Urinary bladder (tissue), 4 donors: Measurements from ENCODE around the gene KIFC1. TPM values are rescaled to one million over a fixed set of nuclear protein-coding genes. Genes with fewer than 3 reads are reported as not detected.

Source experiments
- DNase-seq: peaks from one replicate; pipeline ENCODE4 v3.0.0-alpha.2; 2015; ENCODE audit errors: extremely low spot score
- H3K27ac ChIP-seq: one replicate; pipeline ENCODE4 v1.5.1; 2013; ENCODE audit warnings: low read depth, mild to moderate bottlenecking, moderate library complexity
- H3K36me3 ChIP-seq: one replicate; pipeline ENCODE4 v1.6.1; 2013; ENCODE audit warnings: mild to moderate bottlenecking, moderate library complexity; ENCODE audit not compliant: insufficient read depth
- H3K4me1 ChIP-seq: one replicate; pipeline ENCODE4 v1.6.1; 2013; ENCODE audit warnings: mild to moderate bottlenecking, moderate library complexity; ENCODE audit not compliant: insufficient read depth
- H3K4me3 ChIP-seq: one replicate; pipeline ENCODE4 v1.5.1; 2013; ENCODE audit warnings: low read depth, low read length
- WGBS: extraction: QIAGEN DNeasy Blood & Tissue Kit; methylation state at CpG from one replicate; pipeline ENCODE4 v1.1.7; 2013; 5-methylcytosine and 5-hydroxymethylcytosine counted together
- polyA plus RNA-seq: library from polyadenylated mRNA; stranded (reverse); fragments of 200-250 nt; gene quantifications from one replicate; pipeline ENCODE4 v1.2.3, GENCODE V29; 2013
- total RNA-seq: library from RNA; depleted of rRNA; stranded (reverse); fragments of >200 nt; gene quantifications from one replicate; pipeline ENCODE4 v1.2.3, GENCODE V29; 2014
- donor health status: healthy with polysubstance abuse.
- donor health status: healthy.

The KIFC1 gene
- total and polyA plus RNA-seq, 2 donors: 1.2 to 7.5 TPM

GRCh38 chr6:33441457-33441856, 49.8 kb downstream of the KIFC1 start:
- 95% methylated on average over 9 of the region's 9 CpGs for WGBS
- peaks cover 4% of the 10 kb centered on the region for H3K36me3 ChIP-seq
- H3K4me3 ChIP-seq: no peak overlapping the region
- no peaks in the 10 kb centered on the region for H3K4me1 ChIP-seq
- DNase-seq: no peak
- H3K27ac ChIP-seq: no peak overlapping the region

DNA sequence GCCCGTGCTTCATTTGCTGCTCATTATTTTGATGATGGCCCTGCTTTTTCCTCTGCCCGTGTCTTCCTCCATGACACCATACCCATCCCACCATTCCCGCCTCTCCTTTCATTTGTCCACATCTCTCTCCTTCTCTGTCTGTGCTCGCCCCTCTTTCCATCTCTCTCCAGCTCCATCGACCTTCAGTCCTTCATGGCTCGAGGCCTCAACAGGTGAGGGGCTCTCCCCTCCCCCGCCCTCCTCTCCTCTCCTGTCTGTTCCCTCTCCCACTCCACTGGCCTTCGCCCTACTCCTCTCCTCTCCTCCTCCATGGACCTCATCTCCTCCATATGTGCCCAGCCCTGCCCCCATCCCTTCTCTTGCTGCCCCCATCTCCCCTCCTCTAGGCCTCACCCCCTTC, 50.7 kb downstream of the KIFC1 start:
- DNase-seq: no peak
- Histone ChIP-seq H3K27ac (no peak overlapping the region), H3K4me3 (no peak overlapping the region), H3K4me1 (no peaks in the 10 kb centered on the region), H3K36me3 (peaks cover 4% of the 10 kb centered on the region)
- 89% methylated on average over 8 of the region's 8 CpGs for WGBS

DNA sequence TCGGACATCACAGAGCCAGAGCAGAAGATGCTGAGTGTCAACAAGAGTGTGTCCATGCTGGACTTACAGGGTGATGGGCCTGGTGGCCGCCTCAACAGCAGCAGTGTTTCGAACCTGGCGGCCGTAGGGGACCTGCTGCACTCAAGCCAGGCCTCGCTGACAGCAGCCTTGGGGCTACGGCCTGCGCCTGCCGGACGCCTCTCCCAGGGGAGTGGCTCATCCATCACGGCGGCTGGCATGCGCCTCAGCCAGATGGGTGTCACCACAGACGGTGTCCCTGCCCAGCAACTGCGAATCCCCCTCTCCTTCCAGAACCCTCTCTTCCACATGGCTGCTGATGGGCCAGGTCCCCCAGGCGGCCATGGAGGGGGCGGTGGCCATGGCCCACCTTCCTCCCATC, 51.4 kb downstream of the KIFC1 start:
- Histone ChIP-seq H3K4me1 (no peaks in the 10 kb centered on the region), H3K27ac (no peak overlapping the region), H3K36me3 (no peaks in the 10 kb centered on the region), H3K4me3 (no peak overlapping the region)
- DNase-seq: no peak
- 93% methylated on average over 17 of the region's 17 CpGs for WGBS

GRCh38 chr6:33443619-33444504, 52.2 kb downstream of the KIFC1 start:
- Histone ChIP-seq H3K36me3 (no peaks in the 10 kb centered on the region), H3K4me3 (no peak overlapping the region), H3K4me1 (no peaks in the 10 kb centered on the region), H3K27ac (no peak overlapping the region)
- WGBS: 87% methylated on average over 18 of the region's 18 CpGs
- no peak for DNase-seq

DNA sequence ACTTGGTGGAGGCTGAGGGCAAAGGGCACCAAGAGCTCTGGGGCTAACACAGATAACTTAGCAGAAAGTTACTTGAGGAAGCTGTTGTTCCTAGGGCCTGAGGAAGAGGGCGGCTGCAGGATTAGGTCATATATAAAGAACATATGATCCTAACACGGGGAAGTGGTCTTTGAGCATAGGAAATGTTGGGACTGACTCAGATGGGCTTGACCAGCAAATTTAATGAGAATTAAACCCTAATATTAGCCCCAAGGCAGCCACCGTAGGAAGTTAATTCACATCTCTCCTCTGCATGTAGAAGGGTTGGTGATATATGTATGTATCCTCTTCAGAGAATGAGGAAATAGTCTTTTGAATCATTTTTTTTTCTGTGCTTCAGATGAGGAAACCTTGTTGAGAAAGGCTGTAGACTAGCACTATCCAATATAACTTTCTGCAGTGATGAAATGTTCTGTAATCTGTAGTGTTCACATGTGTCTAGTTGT, 53.5 kb downstream of the KIFC1 start:
- no peaks in the 10 kb centered on the region for H3K36me3 ChIP-seq
- no peak overlapping the region for H3K27ac ChIP-seq
- DNase-seq: no peak
- H3K4me3 ChIP-seq: no peak overlapping the region
- WGBS: 84% methylated on average over 3 of the region's 3 CpGs
- H3K4me1 ChIP-seq: no peaks in the 10 kb centered on the region

GRCh38 chr6:33446356-33446755, 54.7 kb downstream of the KIFC1 start:
- 92% methylated on average over 10 of the region's 10 CpGs for WGBS
- Histone ChIP-seq H3K36me3 (no peaks in the 10 kb centered on the region), H3K4me1 (no peaks in the 10 kb centered on the region), H3K4me3 (no peak overlapping the region), H3K27ac (no peak overlapping the region)
- DNase-seq: no peak

- no peaks in the 10 kb centered on the region for H3K36me3 ChIP-seq
- WGBS: 70% methylated on average over 3 of the region's 3 CpGs
- no peaks in the 10 kb centered on the region for H3K4me1 ChIP-seq
- H3K4me3 ChIP-seq: no peak overlapping the region
- no peak overlapping the region for H3K27ac ChIP-seq
- DNase-seq: no peak
Measured at GRCh38 chr6:33450434-33450833, 58.8 kb downstream of the KIFC1 start.

DNA sequence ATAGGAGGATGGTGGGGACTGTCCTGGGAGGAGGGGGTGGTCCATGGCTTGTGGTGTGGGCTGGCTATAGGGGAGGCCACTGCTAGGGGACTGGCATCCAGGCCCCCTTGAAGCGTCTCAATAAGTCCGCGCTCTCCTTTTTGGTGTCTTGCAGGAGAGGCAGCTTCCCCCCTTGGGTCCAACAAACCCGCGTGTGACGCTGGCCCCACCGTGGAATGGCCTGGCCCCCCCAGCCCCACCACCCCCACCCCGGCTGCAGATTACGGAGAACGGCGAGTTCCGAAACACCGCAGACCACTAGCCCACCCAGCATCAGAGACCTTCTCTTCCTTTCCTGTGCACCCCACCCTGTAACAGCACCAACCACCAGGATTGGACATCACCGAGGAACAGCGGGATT, 60.0 kb downstream of the KIFC1 start:
- DNase-seq: no peak
- Histone ChIP-seq H3K27ac (no peak overlapping the region), H3K4me3 (no peak overlapping the region), H3K4me1 (no peaks in the 10 kb centered on the region), H3K36me3 (no peaks in the 10 kb centered on the region)
- 89% methylated on average over 15 of the region's 15 CpGs for WGBS

GRCh38 chr6:33452496-33452895, 60.9 kb downstream of the KIFC1 start:
- no peak overlapping the region for H3K4me3 ChIP-seq
- H3K27ac ChIP-seq: no peak overlapping the region
- no peaks in the 10 kb centered on the region for H3K4me1 ChIP-seq
- 84% methylated on average over 4 of the region's 4 CpGs for WGBS
- DNase-seq: no peak
- no peaks in the 10 kb centered on the region for H3K36me3 ChIP-seq

DNA sequence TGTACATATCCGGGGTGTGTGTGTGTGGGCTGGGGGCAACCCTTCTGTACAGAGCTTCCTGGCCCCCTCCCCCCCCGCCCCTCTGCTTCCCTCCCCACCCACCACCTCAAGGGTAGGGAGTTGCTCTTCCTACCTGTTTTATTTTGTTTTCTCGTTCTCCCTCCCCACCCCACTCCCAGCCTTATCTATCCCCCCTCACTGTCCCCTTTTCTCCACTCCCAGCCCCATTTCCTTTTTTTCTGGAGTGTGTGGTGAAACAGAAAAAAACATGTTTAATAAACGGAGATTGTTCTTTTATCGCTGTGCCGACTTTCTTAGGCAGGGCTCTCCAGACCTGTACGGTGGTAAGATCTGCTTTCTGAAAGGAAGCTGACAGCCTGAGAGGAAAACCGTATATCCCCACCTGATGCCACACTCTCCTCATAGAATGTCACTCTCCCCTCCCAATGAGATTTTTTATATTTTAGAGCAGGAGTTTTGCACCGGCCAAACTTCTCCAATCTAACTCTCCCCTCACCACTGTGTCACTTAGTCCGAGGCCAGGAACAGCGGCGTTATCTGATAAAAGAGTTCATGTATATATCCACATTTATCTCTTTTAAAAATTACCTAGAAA, 61.9 kb downstream of the KIFC1 start:
- no peaks in the 10 kb centered on the region for H3K4me1 ChIP-seq
- 2% methylated on average over 12 of the region's 12 CpGs for WGBS
- H3K4me3 ChIP-seq: peak overlapping the region; percentile 53
- no peak for DNase-seq
- H3K27ac ChIP-seq: no peak overlapping the region
- H3K36me3 ChIP-seq: no peaks in the 10 kb centered on the region

DNA sequence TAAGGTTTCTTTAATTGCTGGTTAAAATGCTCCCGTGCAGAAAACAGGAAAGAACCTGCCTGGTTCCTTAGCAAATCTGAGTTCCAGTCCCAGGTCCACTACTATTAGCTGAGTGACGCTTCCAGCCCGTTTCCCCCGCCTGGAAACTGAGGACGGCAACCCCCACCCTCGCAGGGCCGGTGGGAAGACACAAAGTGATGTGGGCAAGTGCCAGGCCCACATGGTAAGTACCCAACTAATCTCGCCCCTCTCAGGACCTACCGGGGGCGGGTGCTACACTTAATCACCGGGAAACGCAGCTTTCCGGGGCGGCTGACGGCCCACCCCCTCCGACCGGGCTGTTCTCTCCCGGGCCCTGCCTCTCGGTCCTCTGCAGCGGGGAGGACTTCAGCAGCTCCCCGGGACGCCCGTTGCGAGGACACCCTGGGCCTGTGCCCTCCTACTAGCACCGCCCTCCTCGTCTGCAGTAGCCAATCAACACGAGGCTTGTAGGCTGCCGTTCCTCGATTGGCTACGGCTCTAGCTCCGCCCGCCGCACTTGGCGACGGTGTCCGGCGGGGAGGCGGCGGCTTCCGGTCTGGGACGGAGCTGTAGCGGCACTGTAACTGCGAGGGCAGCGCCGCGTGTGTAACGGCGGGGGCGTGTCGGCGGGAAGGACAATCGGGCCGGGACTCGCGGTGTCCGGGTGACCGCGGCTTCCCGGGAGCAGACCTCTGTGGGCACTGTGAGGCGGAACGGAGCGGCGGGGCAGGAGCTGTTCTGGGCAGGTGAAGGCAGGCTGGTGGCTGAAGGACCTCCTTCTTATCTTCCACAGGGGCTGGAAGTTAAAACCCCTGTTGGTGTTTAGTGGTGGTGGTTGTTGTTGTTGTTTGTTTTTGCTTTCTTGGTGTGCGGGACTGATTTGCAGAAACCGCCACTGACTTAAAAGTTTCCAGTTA, 62.7 kb downstream of the KIFC1 start, which contains the start of gene ZBTB9:
ZBTB9 (plus strand) TSS at position 568 of the 938 bp plus-strand sequence. CDS start 525 bp downstream, outside the sequence.
- Histone ChIP-seq H3K4me1 (no peaks in the 10 kb centered on the region), H3K36me3 (no peaks in the 10 kb centered on the region), H3K27ac (no peak within 1 kb of the TSS), H3K4me3 (peak within 1 kb of the TSS; percentile 53)
- WGBS: under 1% methylated on average over 65 of the region's 65 CpGs
- DNase-seq: peak; percentile 88

DNA sequence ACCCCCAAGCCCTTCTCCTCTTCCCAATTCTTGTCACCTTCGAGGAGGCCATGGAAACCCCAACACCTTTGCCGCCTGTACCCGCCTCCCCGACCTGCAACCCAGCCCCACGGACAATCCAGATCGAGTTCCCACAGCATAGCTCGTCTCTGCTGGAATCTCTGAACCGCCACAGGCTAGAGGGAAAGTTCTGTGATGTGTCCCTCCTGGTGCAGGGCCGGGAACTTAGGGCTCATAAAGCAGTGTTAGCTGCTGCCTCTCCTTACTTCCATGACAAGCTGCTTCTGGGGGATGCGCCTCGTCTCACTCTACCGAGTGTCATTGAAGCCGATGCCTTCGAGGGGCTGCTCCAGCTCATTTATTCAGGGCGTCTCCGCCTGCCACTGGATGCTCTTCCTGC, 63.4 kb downstream of the KIFC1 start:
- H3K4me1 ChIP-seq: no peaks in the 10 kb centered on the region
- H3K36me3 ChIP-seq: no peaks in the 10 kb centered on the region
- no peak for DNase-seq
- peak overlapping the region; percentile 53 for H3K4me3 ChIP-seq
- WGBS: 48% methylated on average over 16 of the region's 16 CpGs
- no peak overlapping the region for H3K27ac ChIP-seq

DNA sequence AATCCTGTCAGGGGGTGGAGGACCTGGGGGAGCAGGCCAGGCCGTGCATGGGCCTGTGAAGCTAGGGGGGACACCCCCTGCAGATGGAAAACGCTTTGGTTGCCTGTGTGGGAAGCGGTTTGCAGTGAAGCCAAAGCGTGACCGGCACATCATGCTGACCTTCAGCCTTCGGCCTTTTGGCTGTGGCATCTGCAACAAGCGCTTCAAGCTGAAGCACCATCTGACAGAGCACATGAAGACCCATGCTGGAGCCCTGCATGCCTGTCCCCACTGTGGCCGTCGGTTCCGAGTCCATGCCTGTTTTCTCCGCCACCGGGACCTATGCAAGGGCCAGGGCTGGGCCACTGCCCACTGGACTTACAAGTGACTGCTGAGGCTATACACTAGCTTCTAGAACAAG, 64.5 kb downstream of the KIFC1 start:
- no peak for DNase-seq
- no peak overlapping the region for H3K27ac ChIP-seq
- H3K4me1 ChIP-seq: no peaks in the 10 kb centered on the region
- WGBS: 97% methylated on average over 12 of the region's 12 CpGs
- H3K36me3 ChIP-seq: no peaks in the 10 kb centered on the region
- H3K4me3 ChIP-seq: no peak overlapping the region
